Parathyroid adenoma (tissue), 2 donors: ENCODE data around the gene C1QL4.

Experiments
- H2AFZ ChIP-seq: fragments of 300-600 bp; sonication (generic); one replicate; pipeline ENCODE4 v1.7.0; 2017; ENCODE audit warnings: antibody characterized with exemption, mild to moderate bottlenecking
- H3K27ac ChIP-seq: fragments of 300-600 bp; sonication (generic); one replicate; pipeline ENCODE4 v1.7.0; 2017
- H3K27me3 ChIP-seq: fragments of 300-600 bp; sonication (generic); one replicate; pipeline ENCODE4 v1.7.0; 2017; ENCODE audit warnings: low read length; ENCODE audit not compliant: control insufficient read depth, insufficient read depth
- H3K36me3 ChIP-seq: fragments of 300-600 bp; sonication (generic); one replicate; pipeline ENCODE4 v1.7.0; 2017; ENCODE audit warnings: low read length; ENCODE audit not compliant: control insufficient read depth, insufficient read depth
- H3K4me1 ChIP-seq: fragments of 300-600 bp; sonication (generic); one replicate; pipeline ENCODE4 v1.7.0; 2017; ENCODE audit warnings: control low read depth
- H3K4me2 ChIP-seq: fragments of 300-600 bp; sonication (generic); one replicate; pipeline ENCODE4 v1.7.0; 2017; ENCODE audit warnings: low read length
- H3K4me3 ChIP-seq: fragments of 300-600 bp; sonication (generic); one replicate; pipeline ENCODE4 v1.7.0; 2017; ENCODE audit warnings: low read depth, low read length
- H3K79me2 ChIP-seq: fragments of 300-600 bp; sonication (generic); one replicate; pipeline ENCODE4 v1.7.0; 2017; ENCODE audit warnings: control low read depth
- H3K9ac ChIP-seq: fragments of 300-600 bp; sonication (generic); one replicate; pipeline ENCODE4 v1.7.0; 2017; ENCODE audit warnings: mild to moderate bottlenecking
- H3K9me3 ChIP-seq: fragments of 300-600 bp; sonication (generic); one replicate; pipeline ENCODE4 v1.7.0; 2017; ENCODE audit warnings: low read length; ENCODE audit not compliant: control insufficient read depth
- TF ChIP-seq, protein P1 (sequence below): fragments of 300-600 bp; sonication (generic); IDR thresholded peaks from one replicate; pipeline ENCODE4 v1.7.0; 2017; ENCODE audit warnings: antibody characterized with exemption, mild to moderate bottlenecking
- donor health status: primary hyperparathyroidism.

The C1QL4 gene

DNA sequence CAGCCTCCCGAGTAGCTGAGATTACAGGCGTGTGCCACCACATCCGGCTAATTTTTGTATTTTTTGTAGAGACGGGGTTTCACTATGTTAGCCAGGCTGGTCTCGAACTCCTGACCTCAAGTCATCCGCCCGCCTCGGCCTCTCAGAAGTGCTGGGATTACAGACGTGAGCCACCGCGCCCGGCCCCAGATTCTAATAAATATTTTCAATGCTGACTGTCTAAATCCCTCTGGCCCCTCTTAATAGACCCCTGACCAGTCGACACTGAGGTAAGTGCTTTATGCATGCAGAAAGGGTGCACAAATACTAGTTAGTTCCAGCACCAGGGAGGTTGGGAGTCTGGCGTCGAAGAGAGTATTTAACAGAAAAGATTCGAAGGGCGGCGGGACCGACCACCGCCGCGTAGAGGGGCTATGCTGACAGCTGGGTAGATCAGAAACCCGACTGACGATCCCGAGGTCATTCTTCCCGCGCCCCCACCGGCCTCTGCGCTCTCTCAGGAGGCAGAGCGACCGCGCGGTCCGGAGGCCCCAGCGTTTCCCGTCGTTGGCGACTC lies 29.2 kb upstream of the C1QL4 start:
- TF ChIP-seq, protein P1, sequence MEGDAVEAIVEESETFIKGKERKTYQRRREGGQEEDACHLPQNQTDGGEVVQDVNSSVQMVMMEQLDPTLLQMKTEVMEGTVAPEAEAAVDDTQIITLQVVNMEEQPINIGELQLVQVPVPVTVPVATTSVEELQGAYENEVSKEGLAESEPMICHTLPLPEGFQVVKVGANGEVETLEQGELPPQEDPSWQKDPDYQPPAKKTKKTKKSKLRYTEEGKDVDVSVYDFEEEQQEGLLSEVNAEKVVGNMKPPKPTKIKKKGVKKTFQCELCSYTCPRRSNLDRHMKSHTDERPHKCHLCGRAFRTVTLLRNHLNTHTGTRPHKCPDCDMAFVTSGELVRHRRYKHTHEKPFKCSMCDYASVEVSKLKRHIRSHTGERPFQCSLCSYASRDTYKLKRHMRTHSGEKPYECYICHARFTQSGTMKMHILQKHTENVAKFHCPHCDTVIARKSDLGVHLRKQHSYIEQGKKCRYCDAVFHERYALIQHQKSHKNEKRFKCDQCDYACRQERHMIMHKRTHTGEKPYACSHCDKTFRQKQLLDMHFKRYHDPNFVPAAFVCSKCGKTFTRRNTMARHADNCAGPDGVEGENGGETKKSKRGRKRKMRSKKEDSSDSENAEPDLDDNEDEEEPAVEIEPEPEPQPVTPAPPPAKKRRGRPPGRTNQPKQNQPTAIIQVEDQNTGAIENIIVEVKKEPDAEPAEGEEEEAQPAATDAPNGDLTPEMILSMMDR: no peak
- Histone ChIP-seq H3K27me3 (no peaks in the 10 kb centered on the region), H3K79me2 (no peaks in the 10 kb centered on the region), H3K36me3 (no peaks in the 10 kb centered on the region), H2AFZ (peak overlapping the region; percentile 97), H3K9me3 (no peaks in the 10 kb centered on the region), H3K9ac (peak overlapping the region; percentile 42), H3K27ac (peak overlapping the region; percentile 79), H3K4me1 (no peaks in the 10 kb centered on the region), H3K4me2 (peak overlapping the region; percentile 96), H3K4me3 (peak overlapping the region; percentile 96)

DNA sequence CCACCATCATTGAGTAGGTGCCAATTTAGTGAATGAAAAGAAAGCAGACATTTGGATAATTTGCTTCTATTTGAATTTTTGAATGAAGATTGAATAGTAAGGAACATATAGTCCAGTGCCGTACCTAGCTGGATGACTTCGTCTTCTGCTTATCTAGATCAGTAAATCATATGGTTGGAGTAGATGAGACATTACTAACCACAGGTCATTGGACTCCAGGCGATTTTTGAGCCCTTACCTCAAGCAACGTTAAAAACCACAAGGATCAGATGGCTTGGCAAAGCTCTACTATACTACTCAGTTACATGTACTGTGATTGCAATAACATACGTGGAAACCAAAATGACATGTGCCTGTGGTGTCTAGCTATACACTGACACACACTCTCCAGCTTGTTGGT lies 28.6 kb upstream of the C1QL4 start:
- no peak overlapping the region for H3K4me3 ChIP-seq
- no peak overlapping the region for H3K9ac ChIP-seq
- TF ChIP-seq, protein P1: no peak
- no peak overlapping the region for H2AFZ ChIP-seq
- H3K27me3 ChIP-seq: no peaks in the 10 kb centered on the region
- no peaks in the 10 kb centered on the region for H3K4me1 ChIP-seq
- no peaks in the 10 kb centered on the region for H3K79me2 ChIP-seq
- H3K36me3 ChIP-seq: no peaks in the 10 kb centered on the region
- no peak overlapping the region for H3K4me2 ChIP-seq
- H3K9me3 ChIP-seq: no peaks in the 10 kb centered on the region
- H3K27ac ChIP-seq: no peak overlapping the region

DNA sequence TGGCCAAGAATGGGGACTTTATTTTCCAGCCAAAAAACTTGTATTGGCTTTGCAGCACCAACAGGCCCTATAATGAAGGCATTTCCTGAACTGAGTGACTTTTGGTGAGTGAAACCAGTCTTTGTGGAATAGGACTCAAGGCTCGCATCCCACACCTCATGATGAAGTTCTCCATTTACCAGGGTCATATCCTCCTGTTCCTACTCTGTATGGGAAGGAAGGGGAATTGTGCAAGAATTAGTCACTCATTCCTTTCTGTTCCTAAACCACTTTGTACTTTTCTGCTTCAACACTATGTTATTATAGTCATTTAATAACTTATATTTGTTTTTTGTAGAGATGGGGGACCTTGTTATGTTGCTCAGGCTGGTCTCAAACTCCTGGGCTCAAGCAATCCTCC lies 28.0 kb upstream of the C1QL4 start:
- Histone ChIP-seq H3K9ac (no peak overlapping the region), H3K27me3 (no peaks in the 10 kb centered on the region), H3K4me2 (no peak overlapping the region), H3K79me2 (no peaks in the 10 kb centered on the region), H3K36me3 (no peaks in the 10 kb centered on the region), H3K4me3 (no peak overlapping the region), H3K4me1 (no peaks in the 10 kb centered on the region), H3K27ac (no peak overlapping the region), H2AFZ (no peak overlapping the region), H3K9me3 (no peaks in the 10 kb centered on the region)
- TF ChIP-seq, protein P1: no peak

DNA sequence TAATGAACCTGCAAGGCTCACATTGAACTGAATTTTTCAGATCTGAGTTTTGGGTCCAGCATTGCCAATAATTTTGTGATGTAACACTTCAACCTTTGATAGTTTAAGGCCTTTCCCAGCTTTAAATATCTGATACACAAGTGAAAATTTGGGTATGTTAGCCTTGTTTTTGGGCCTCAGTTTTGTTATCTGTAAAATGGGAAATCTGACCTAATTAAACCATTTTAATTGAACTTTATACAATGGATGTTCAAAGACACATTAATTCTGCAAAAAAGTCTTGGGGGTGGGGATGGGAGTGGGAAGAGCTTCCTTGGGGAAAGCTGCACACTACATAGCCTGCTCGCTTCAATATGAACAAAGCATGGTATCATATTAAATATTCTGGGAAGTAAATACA lies 25.1 kb upstream of the C1QL4 start:
- H3K4me2 ChIP-seq: no peak overlapping the region
- no peak overlapping the region for H2AFZ ChIP-seq

DNA sequence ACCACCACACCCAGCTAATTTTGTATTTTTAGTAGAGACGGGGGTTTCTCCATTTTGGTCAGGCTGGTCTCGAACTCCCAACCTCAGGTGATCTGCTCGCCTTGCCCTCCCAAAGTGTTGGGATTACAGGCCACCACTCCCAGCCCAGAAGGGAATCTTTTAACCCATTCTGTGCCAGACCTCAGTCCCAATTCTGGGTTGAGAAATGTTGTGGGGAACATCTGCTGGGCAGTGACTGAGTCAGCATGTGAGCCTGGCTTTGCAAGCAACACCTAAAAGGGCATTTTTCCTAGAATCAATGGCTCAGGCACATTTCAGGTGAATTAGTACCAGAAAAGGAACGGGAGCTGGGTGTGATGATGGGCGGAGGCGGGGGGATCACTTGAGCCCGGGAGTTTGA lies 22.7 kb upstream of the C1QL4 start:
- Histone ChIP-seq H3K79me2 (no peaks in the 10 kb centered on the region), H3K27ac (no peak overlapping the region), H3K27me3 (no peaks in the 10 kb centered on the region), H3K4me3 (no peak overlapping the region), H3K4me1 (peaks cover 2% of the 10 kb centered on the region), H2AFZ (no peak overlapping the region), H3K4me2 (no peak overlapping the region), H3K36me3 (no peaks in the 10 kb centered on the region), H3K9ac (no peak overlapping the region), H3K9me3 (no peaks in the 10 kb centered on the region)
- TF ChIP-seq, protein P1: no peak

More for the DNA sequence above, 25.1 kb upstream of the C1QL4 start:
- Histone ChIP-seq H3K79me2 (no peaks in the 10 kb centered on the region), H3K36me3 (no peaks in the 10 kb centered on the region), H3K4me1 (peaks cover 2% of the 10 kb centered on the region), H3K27ac (no peak overlapping the region), H3K27me3 (no peaks in the 10 kb centered on the region), H3K4me3 (no peak overlapping the region), H3K9me3 (no peaks in the 10 kb centered on the region), H3K9ac (no peak overlapping the region)
- TF ChIP-seq, protein P1: no peak
